Fibroblast of lung (primary cell): Measurements from ENCODE around the gene FIP1L1.

ENCODE experiments used
- CTCF ChIP-seq, 2 donors: IDR thresholded peaks in 1 of 2; conservative IDR thresholded peaks in 1 of 2; 1 replicate in 1 of 2; 2 replicates in 1 of 2; pipeline ENCODE4 v1.5.1; 2011 to 2012; ENCODE audit warnings: low read length in 2 of 2, control low read depth in 1 of 2, inconsistent platforms in 1 of 2, low read depth in 1 of 2, mild to moderate bottlenecking in 1 of 2
- EZH2 ChIP-seq: IDR thresholded peaks from 2 replicates; pipeline ENCODE4 v1.5.1; 2012; ENCODE audit warnings: low read length, control low read depth, mild to moderate bottlenecking; ENCODE audit errors: missing control alignments

- TF ChIP-seq CTCF (conservative IDR thresholded peaks at IDR 0.05 in 1 of 2, IDR thresholded peaks at IDR 0.05 in 1 of 2; ENCODE audit: low read depth in 1 of 2, low read length in 2 of 2) (no peak), EZH2 (no peak)
Measured at GRCh38 chr4:53479736-53480525, 102.5 kb downstream of the FIP1L1 start.
